ENCODE results near the gene MLX. TPM values are rescaled to one million over a fixed set of nuclear protein-coding genes. Genes with fewer than 3 reads are reported as not detected.

Gene MLX
- total RNA-seq, 1 donor from 2014 or later = 26.5 TPM

- H3K4me3 Mint-ChIP-seq (ENCODE audit: unreplicated experiment) = no peak overlapping the region
- peaks cover 64% of the 10 kb centered on the region for H3K79me2 ChIP-seq (ENCODE audit: insufficient read depth, low read length)
- no peak for FAIRE-seq
These were observed 1.9 kb upstream of the MLX start for GRCh38 chr17:42564815-42565522.

GRCh38 chr17:42565523-42566214 lies 1.2 kb upstream of the MLX start:
- H3K36me3 ChIP-seq (ENCODE audit: insufficient read depth, low read length) = peaks cover 31% of the 10 kb centered on the region
- Mint-ChIP-seq H3K9me3 (ENCODE audit: unreplicated experiment) (no peaks in the 10 kb centered on the region), H3K27me3 (ENCODE audit: low read depth, unreplicated experiment) (no peaks in the 10 kb centered on the region), H3K4me3 (ENCODE audit: unreplicated experiment) (peak overlapping the region; percentile 77), H3K4me1 (ENCODE audit: low read depth, unreplicated experiment) (peaks cover 23% of the 10 kb centered on the region), H3K36me3 (ENCODE audit: low read depth, unreplicated experiment) (peaks cover 19% of the 10 kb centered on the region), H3K27ac (ENCODE audit: unreplicated experiment) (no peak overlapping the region)
- H3K27ac ChIP-seq (ENCODE audit: low read depth, low read length) = no peak overlapping the region
- no peak for FAIRE-seq
- peaks cover 37% of the 10 kb centered on the region for H3K4me1 ChIP-seq (ENCODE audit: insufficient read depth, low read length)
- no peak overlapping the region for H3K9ac ChIP-seq (ENCODE audit: low read length)
- H2AFZ ChIP-seq (ENCODE audit: low read depth, low read length) = no peak overlapping the region
- no peak overlapping the region for H3K4me3 ChIP-seq (ENCODE audit: insufficient read depth, low read depth, low read length)
- TF ChIP-seq EZH2 (IDR thresholded peaks at IDR 0.05; ENCODE audit: insufficient read depth, low read length) = no peak
- no peak for TF ChIP-seq CTCF (IDR thresholded peaks at IDR 0.05; ENCODE audit: insufficient read depth, low read depth, low read length)
- no peak overlapping the region for H3K4me2 ChIP-seq (ENCODE audit: low read length)
- DNase-seq (ENCODE audit: low read depth) = no peak
- no peaks in the 10 kb centered on the region for H3K9me3 ChIP-seq (ENCODE audit: insufficient read depth, low read depth, low read length)
- no peaks in the 10 kb centered on the region for H3K27me3 ChIP-seq (ENCODE audit: insufficient read depth, low read length)
- peaks cover 17% of the 10 kb centered on the region for H4K20me1 ChIP-seq (ENCODE audit: insufficient read depth, low read length)
- peaks cover 68% of the 10 kb centered on the region for H3K79me2 ChIP-seq (ENCODE audit: insufficient read depth, low read length)

More at GRCh38 chr17:42564815-42565522, 1.9 kb upstream of the MLX start:
- Histone ChIP-seq H3K4me3 (ENCODE audit: insufficient read depth, low read depth, low read length) (no peak overlapping the region), H3K27me3 (ENCODE audit: insufficient read depth, low read length) (no peaks in the 10 kb centered on the region), H3K36me3 (ENCODE audit: insufficient read depth, low read length) (peaks cover 25% of the 10 kb centered on the region), H3K9me3 (ENCODE audit: insufficient read depth, low read depth, low read length) (no peaks in the 10 kb centered on the region), H3K27ac (ENCODE audit: low read depth, low read length) (no peak overlapping the region), H3K9ac (ENCODE audit: low read length) (no peak overlapping the region), H3K4me1 (ENCODE audit: insufficient read depth, low read length) (peaks cover 37% of the 10 kb centered on the region), H3K4me2 (ENCODE audit: low read length) (no peak overlapping the region), H2AFZ (ENCODE audit: low read depth, low read length) (no peak overlapping the region), H4K20me1 (ENCODE audit: insufficient read depth, low read length) (peaks cover 13% of the 10 kb centered on the region)
- H3K4me1 Mint-ChIP-seq (ENCODE audit: low read depth, unreplicated experiment) = peaks cover 25% of the 10 kb centered on the region
- H3K27ac Mint-ChIP-seq (ENCODE audit: unreplicated experiment) = no peak overlapping the region
- no peaks in the 10 kb centered on the region for H3K27me3 Mint-ChIP-seq (ENCODE audit: low read depth, unreplicated experiment)
- peaks cover 15% of the 10 kb centered on the region for H3K36me3 Mint-ChIP-seq (ENCODE audit: low read depth, unreplicated experiment)
- no peak for DNase-seq (ENCODE audit: low read depth)
- no peaks in the 10 kb centered on the region for H3K9me3 Mint-ChIP-seq (ENCODE audit: unreplicated experiment)
- TF ChIP-seq EZH2 (IDR thresholded peaks at IDR 0.05; ENCODE audit: insufficient read depth, low read length) (no peak), CTCF (IDR thresholded peaks at IDR 0.05; ENCODE audit: insufficient read depth, low read depth, low read length) (no peak)
